Activated T-cell treated with anti-CD3 and anti-CD28 coated beads for 24 hours (primary cell): ENCODE measurements around the gene KIFBP.
A peak's percentile ranks its signal among the peaks of the same experiment; 100 is the strongest.
"Not testable (repeated sequence)": the region's sequence is repeated elsewhere in the genome, so short reads cannot be mapped to it uniquely, and the experiment has no call there.

Experiments
- DNase-seq: peaks from one replicate; pipeline ENCODE4 v3.0.0-alpha.2; 2020; ENCODE audit warnings: low read depth

The KIFBP gene

GRCh38 chr10:69004821-69005220 lies 16.2 kb downstream of the KIFBP start:
- DNase-seq, result no peak

- DNase-seq, result no peak
Observed at GRCh38 chr10:69005704-69006485, 17.3 kb downstream of the KIFBP start.

- no peak for DNase-seq
Observed at GRCh38 chr10:69007260-69007659, 18.7 kb downstream of the KIFBP start.

GRCh38 chr10:69009360-69009759 lies 20.8 kb downstream of the KIFBP start:
- no peak for DNase-seq

GRCh38 chr10:69010151-69010640 lies 21.6 kb downstream of the KIFBP start:
- DNase-seq, result no peak

- not testable (repeated sequence) for DNase-seq
Observed at GRCh38 chr10:69012778-69013177, 24.2 kb downstream of the KIFBP start.

- DNase-seq, result no peak
Observed at GRCh38 chr10:69014171-69014570, 25.6 kb downstream of the KIFBP start.

GRCh38 chr10:69018613-69019012 lies 30.0 kb downstream of the KIFBP start:
- no peak for DNase-seq

- DNase-seq, result no peak
Observed at GRCh38 chr10:69022611-69023010, 34.0 kb downstream of the KIFBP start.

- no peak for DNase-seq
Observed at GRCh38 chr10:69025370-69025896, 36.8 kb downstream of the KIFBP start.

GRCh38 chr10:69033256-69033655 lies 44.7 kb downstream of the KIFBP start:
- no peak for DNase-seq

- DNase-seq, result no peak
Observed at GRCh38 chr10:69037489-69037888, 48.9 kb downstream of the KIFBP start.

- DNase-seq, result not testable (repeated sequence)
Observed at GRCh38 chr10:69040904-69041303, 52.3 kb downstream of the KIFBP start.

- no peak for DNase-seq
Observed at GRCh38 chr10:69042417-69042816, 53.8 kb downstream of the KIFBP start.

GRCh38 chr10:69042838-69043237 lies 54.2 kb downstream of the KIFBP start:
- no peak for DNase-seq

GRCh38 chr10:69043931-69044531 lies 55.4 kb downstream of the KIFBP start:
- DNase-seq, result no peak

GRCh38 chr10:69044546-69044945 lies 55.9 kb downstream of the KIFBP start:
- DNase-seq, result no peak

- peak; percentile 18 for DNase-seq
Observed at GRCh38 chr10:69045441-69046300, 57.1 kb downstream of the KIFBP start.

GRCh38 chr10:69047111-69047832 lies 58.7 kb downstream of the KIFBP start:
- no peak for DNase-seq

- DNase-seq, result no peak
Observed at GRCh38 chr10:69048103-69048502, 59.5 kb downstream of the KIFBP start.

- DNase-seq, result no peak
Observed at GRCh38 chr10:69049566-69049961, 61.0 kb downstream of the KIFBP start.

- DNase-seq, result no peak
Observed at GRCh38 chr10:69051303-69051702, 62.7 kb downstream of the KIFBP start.
